Stimulated activated effector memory CD8-positive, alpha-beta T cell treated with anti-CD3 and anti-CD28 coated beads, Interleukin-12 subunit alpha, Interleukin-12 subunit beta, amount 100 ng/mL, for 72 hours (primary cell): ENCODE data around the gene SRP68.
"Not testable (repeated sequence)": the region's sequence is repeated elsewhere in the genome, so short reads cannot be mapped to it uniquely, and the experiment has no call there.

Experiments
- ATAC-seq: fragments of 150-1000 bp; cut with Tn5 transposase; 2 replicates; pipeline ENCODE4 v1.10.0; 2021
- DNase-seq, 2 donors: peaks; one replicate each; pipeline ENCODE4 v3.0.0; 2021 to 2022; ENCODE audit warnings: low spot score in 2 of 2
- H3K27ac Mint-ChIP-seq: one replicate; pipeline ENCODE4 v1.8.0; 2022; ENCODE audit warnings: mild to moderate bottlenecking, mixed read lengths
- H3K36me3 Mint-ChIP-seq: one replicate; pipeline ENCODE4 v1.8.0; 2022; ENCODE audit warnings: mild to moderate bottlenecking, mixed read lengths
- H3K4me1 Mint-ChIP-seq: one replicate; pipeline ENCODE4 v1.8.0; 2022; ENCODE audit warnings: mixed read lengths
- H3K4me3 Mint-ChIP-seq: one replicate; pipeline ENCODE4 v1.8.0; 2022; ENCODE audit warnings: mild to moderate bottlenecking, mixed read lengths
- H3K9me3 Mint-ChIP-seq: one replicate; pipeline ENCODE4 v1.8.0; 2022; ENCODE audit warnings: mixed read lengths

SRP68 gene

DNA sequence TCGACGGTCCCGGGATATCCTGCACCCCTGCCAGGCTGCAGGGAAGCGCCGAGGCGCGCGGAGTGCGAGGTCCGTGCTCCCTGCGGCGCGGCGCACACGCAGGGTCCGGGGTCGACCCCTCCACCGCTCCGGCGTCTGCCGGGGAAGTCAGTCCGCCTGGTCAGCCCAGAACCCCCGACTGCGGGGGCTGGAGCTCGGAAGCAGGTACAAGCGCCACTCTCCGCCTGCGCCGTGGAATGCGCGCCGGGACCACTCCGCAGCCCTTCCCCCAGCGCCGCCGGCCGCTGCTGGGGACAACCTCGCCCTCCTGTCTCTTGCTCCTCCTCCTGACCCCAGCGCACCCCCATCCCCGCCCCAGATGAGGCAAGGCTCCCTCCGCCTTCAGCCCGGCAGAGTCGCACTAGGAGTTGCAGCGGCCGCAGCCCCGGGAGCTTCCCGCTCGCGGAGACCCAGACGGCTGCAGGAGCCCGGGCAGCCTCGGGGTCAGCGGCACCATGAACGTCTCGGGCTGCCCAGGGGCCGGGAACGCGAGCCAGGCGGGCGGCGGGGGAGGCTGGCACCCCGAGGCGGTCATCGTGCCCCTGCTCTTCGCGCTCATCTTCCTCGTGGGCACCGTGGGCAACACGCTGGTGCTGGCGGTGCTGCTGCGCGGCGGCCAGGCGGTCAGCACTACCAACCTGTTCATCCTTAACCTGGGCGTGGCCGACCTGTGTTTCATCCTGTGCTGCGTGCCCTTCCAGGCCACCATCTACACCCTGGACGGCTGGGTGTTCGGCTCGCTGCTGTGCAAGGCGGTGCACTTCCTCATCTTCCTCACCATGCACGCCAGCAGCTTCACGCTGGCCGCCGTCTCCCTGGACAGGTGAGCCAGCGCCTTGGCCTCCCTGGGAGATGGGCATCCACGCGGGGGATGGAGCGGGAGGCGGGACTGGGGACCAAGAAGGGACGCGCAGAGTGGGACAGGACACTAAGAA lies 2.4 kb upstream of the SRP68 start, which contains the start of gene GALR2:
Gene GALR2 (plus strand): TSS at position 392 of the 974 bp plus-strand sequence. CDS start 103 bp downstream, at position 495.
- Mint-ChIP-seq H3K36me3 (peaks cover 27% of the 10 kb centered on the region), H3K4me3 (peak within 1 kb of the TSS; percentile 68), H3K9me3 (no peaks in the 10 kb centered on the region), H3K27ac (no peak within 1 kb of the TSS), H3K4me1 (peaks cover 40% of the 10 kb centered on the region)
- no peak for DNase-seq
- no peak for ATAC-seq

DNA sequence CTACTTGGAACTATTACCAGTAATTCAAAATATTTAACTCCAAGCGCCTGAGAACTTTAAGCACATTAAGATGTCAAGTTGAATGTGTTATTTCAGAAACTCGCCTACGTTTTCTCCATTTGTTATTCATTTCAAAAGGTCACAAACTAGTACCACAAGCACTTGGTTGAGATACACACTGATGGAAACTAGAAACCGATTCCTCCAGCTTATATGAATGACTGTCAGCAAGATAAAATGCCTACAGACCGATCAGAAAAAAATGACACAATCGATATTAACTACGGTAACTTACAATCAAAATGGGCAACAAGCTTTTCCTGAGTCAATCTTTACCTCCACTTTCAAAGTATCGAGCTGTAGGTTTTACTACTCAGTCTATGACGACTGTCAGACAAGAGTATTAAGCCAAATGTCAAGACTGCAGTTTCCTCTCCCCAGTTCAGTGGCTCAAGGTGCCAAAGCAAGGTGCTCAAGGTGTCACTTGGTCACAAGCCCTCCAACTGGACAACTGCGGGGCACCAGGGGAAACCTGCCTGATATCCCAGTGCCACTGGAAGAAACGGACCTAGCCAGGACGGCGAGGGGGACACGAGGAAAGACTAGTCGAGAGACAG lies 678 bp downstream of the SRP68 start:
- H3K4me1 Mint-ChIP-seq: peaks cover 26% of the 10 kb centered on the region
- H3K27ac Mint-ChIP-seq: peak overlapping the region; percentile 99
- peaks cover 57% of the 10 kb centered on the region for H3K36me3 Mint-ChIP-seq
- no peaks in the 10 kb centered on the region for H3K9me3 Mint-ChIP-seq
- DNase-seq: peak; percentile 31 to 76
- peak overlapping the region; percentile 96 for H3K4me3 Mint-ChIP-seq
- peak; percentile 82 for ATAC-seq

DNA sequence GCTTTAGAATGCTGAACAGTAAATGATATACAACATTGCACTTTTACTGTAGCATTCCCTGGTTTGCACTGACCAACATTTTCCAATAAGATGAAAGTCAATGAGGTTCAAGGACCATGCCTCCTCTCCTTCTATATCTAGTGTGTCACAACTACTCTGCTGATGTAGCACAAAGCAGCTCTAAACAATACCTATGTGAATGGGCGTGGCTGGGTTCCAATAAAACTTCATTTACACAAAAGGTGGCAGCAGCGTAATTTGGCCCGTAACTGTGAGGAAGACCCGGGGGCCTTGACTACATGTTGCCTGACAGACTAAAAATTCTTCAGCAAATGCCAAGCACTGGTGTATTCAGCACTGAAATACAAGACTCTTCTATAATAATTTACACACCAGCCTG lies 6.5 kb downstream of the SRP68 start:
- DNase-seq (no peak), ATAC-seq (no peak)
- H3K4me1 Mint-ChIP-seq: peaks cover 31% of the 10 kb centered on the region
- H3K4me3 Mint-ChIP-seq: no peak overlapping the region
- H3K27ac Mint-ChIP-seq: peak overlapping the region; percentile 23
- H3K36me3 Mint-ChIP-seq: peaks cover 100% of the 10 kb centered on the region
- no peaks in the 10 kb centered on the region for H3K9me3 Mint-ChIP-seq

DNA sequence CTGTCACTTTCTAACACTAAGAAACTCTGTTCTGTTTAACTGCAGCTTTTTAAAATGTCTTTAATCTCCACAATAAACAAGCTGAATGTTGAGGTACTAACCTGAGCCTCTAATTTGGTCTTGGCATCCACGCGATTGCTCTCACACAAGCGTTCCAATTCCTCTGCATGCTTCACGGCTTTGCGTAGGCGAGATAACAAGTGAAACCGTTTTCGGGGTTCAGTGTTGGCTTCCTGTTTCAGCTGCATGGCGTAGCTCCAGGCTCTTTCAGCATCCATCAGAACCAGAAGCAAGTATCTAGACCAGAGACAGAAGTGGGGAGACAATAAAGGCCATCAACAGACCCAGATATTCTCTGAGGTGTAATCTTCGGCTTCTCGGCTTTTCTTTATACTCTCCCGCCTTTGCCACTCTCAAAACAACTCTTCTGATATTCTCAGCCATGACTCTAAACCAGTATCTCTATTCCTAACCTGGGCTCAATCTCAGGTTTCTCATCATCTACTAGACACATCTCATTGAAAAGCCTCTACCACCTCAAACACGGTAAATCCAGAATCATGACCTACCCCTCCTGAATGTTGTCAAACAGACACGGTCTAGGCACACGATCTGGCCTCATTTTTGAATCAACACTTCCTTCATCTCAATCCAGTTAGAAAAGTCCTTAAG lies 8.3 kb downstream of the SRP68 start:
- peak overlapping the region; percentile 17 for H3K4me3 Mint-ChIP-seq
- H3K9me3 Mint-ChIP-seq: no peaks in the 10 kb centered on the region
- H3K27ac Mint-ChIP-seq: peak overlapping the region; percentile 14
- peaks cover 100% of the 10 kb centered on the region for H3K36me3 Mint-ChIP-seq
- H3K4me1 Mint-ChIP-seq: peaks cover 21% of the 10 kb centered on the region
- peak in 1 of 2 donors; percentile 69 for DNase-seq
- peak; percentile 81 for ATAC-seq

DNA sequence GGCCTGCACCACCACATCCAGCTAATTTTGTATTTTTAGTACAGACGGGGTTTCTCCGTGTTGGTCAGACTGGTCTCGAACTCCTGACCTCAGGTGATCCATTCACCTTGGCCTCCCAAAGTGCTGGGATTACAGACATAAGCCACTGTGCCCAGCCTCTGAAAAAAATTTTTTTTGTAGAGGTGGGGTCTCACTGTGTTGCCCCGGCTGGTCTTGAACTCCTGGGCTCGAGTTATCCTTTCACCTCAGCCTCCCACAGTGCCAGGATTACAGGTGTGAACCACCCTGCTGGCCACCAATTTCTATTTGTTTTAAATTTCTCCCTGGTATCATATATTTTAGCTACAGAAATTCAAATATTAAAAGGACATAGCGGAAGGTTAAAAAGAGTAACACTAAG lies 14.1 kb downstream of the SRP68 start:
- Mint-ChIP-seq H3K36me3 (peaks cover 100% of the 10 kb centered on the region), H3K27ac (peak overlapping the region; percentile 45)
- H3K4me1 Mint-ChIP-seq, H3K9me3 Mint-ChIP-seq, ATAC-seq, DNase-seq, H3K4me3 Mint-ChIP-seq: not testable (repeated sequence)

DNA sequence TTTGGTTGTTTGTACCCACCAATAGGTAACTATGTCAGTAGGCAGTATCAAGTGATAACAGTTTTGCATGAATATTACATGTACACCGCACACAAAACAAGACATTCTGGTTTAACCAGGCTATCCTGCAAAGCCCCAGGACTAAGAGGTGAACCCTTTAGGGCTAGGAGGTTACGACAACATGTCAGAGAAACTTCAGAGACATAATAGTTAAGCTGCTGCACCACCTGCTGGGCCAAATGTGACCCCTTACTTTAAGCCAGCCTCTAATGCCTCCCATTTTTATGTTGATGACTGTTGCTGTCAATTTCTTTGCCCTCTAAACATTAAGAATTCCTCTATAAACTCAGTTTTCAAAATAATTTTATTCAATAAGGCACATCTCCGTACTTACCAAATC lies 15.4 kb downstream of the SRP68 start:
- peaks cover 10% of the 10 kb centered on the region for H3K4me1 Mint-ChIP-seq
- no peak overlapping the region for H3K27ac Mint-ChIP-seq
- no peak for ATAC-seq
- H3K36me3 Mint-ChIP-seq: peaks cover 100% of the 10 kb centered on the region
- H3K9me3 Mint-ChIP-seq: no peaks in the 10 kb centered on the region
- DNase-seq: no peak
- H3K4me3 Mint-ChIP-seq: no peak overlapping the region

DNA sequence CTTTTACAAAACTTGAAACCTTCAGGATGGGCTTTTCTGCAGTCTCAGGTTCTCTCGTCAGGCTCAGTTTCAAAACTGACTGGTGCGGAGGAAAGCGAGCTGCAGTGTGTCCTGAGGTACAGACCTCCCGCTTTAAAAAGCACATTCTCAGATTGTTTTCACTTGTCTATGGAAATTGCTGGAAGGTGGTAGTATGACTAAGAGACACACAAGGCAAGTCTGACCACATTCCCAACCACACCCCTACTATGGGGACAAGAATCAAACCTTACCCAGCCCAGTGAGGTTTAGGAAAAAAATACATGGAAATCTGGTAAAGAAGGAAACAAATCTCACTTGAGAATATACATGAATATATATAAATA lies 18.2 kb downstream of the SRP68 start:
- peaks cover 21% of the 10 kb centered on the region for H3K4me1 Mint-ChIP-seq
- H3K4me3 Mint-ChIP-seq: no peak overlapping the region
- peaks cover 100% of the 10 kb centered on the region for H3K36me3 Mint-ChIP-seq
- no peak overlapping the region for H3K27ac Mint-ChIP-seq
- H3K9me3 Mint-ChIP-seq: no peaks in the 10 kb centered on the region
- DNase-seq (no peak), ATAC-seq (no peak)

DNA sequence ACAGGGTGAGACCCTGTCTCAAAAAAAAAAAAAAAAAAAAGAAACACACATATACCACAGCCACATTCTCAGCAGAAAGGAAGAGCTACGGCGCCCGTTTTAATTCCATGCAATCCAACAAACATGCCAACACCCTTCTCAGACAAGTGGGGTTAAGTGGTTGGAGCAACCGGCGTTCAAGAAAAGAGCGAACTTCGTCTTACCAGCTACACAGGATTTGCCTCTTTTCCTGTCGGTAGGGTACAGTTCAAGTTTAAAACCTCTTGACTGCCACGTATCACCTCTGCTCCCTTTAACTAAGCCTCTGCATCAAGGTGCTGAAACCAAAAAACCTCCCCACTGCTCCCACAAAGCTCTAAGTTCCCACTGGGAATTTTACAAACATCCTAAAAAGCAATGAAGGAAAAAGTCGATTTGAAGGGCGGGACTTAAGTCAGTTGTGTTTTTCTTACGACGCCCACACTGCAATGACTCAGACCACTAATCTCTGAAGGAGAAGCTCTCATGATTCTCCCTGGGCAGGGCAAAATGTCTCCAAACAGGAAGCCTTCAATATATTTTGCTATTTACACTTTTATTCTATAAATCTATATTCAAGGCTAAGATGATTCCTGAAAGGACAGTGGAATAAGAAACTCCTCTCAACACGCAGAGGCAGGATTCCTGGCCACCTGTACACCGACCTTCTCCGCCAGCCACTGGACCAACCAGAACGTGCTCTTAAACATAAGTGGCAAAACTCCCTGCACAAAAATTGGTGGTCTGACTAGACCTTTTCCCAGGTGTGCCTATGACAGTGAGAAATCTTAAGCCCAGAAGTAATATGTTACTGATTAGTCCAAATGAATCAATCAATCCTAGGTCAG lies 18.8 kb downstream of the SRP68 start:
- no peak overlapping the region for H3K27ac Mint-ChIP-seq
- H3K9me3 Mint-ChIP-seq: no peaks in the 10 kb centered on the region
- H3K36me3 Mint-ChIP-seq: peaks cover 100% of the 10 kb centered on the region
- H3K4me1 Mint-ChIP-seq: peaks cover 23% of the 10 kb centered on the region
- ATAC-seq: peak; percentile 58
- no peak for DNase-seq
- H3K4me3 Mint-ChIP-seq: no peak overlapping the region

DNA sequence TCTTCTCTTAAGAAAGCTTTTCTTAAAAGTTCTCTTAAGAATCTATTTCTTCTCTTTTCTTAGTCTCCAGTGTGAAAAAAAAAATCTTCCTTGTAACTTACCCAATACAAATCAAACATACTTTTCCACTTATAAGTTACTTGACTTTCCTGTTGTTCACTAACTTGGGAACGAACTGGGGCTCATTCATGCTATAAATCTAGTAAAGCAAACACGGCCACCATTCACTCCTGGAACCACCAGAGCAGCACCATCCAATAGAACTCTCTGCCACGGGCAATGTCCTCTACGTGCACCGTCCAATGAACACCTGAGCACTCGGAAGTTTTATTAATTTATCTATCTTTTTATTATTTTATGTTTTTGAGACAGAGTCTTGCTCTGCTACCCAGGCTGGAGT lies 20.8 kb downstream of the SRP68 start:
- Mint-ChIP-seq H3K9me3 (no peaks in the 10 kb centered on the region), H3K36me3 (peaks cover 100% of the 10 kb centered on the region), H3K4me3 (no peak overlapping the region), H3K4me1 (peaks cover 23% of the 10 kb centered on the region), H3K27ac (no peak overlapping the region)
- ATAC-seq (no peak), DNase-seq (no peak)

DNA sequence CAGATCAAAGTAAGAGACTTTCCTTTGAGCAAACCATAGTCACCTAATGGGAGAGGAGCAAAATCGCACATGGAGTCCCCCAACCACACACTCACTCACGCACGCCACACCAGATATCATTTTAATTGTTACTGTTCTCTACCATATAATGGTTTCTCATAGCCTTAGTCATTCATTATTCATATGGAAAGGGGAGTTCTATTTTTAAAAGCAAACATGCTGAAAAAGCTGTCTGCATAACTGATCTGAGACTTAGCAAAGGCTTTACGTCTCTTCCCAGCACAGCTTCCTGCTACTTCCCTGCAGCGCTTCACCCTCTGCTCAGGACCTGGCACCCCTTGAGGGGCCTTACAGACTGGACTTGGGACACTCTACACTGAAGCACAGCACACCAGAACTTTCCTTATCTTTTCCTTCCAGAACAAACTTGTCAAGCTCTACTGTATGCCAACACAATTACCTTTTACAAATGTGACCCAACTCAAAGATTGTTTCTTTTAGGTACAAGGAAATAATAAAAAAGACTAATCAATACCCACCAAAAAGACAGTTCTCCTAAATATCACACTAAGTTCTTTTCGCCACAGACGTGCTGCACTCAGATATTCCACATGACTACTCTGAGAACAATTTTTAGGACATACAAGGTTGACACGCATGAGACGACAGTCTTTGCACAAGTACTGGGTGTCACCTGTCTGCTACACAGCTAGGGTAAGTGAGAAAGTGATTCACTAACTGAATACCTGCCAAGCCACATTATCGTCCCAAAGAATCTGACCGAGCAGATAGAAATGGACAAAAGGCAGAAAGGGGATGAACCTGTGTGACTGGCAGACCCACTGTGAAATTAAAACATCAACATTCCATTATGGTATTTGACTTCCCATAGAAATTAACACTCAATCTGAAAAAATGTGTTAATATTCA lies 21.5 kb downstream of the SRP68 start:
- Mint-ChIP-seq H3K36me3 (peaks cover 100% of the 10 kb centered on the region), H3K27ac (peak overlapping the region; percentile 50), H3K9me3 (no peaks in the 10 kb centered on the region), H3K4me1 (peaks cover 23% of the 10 kb centered on the region), H3K4me3 (no peak overlapping the region)
- ATAC-seq (no peak), DNase-seq (no peak)

DNA sequence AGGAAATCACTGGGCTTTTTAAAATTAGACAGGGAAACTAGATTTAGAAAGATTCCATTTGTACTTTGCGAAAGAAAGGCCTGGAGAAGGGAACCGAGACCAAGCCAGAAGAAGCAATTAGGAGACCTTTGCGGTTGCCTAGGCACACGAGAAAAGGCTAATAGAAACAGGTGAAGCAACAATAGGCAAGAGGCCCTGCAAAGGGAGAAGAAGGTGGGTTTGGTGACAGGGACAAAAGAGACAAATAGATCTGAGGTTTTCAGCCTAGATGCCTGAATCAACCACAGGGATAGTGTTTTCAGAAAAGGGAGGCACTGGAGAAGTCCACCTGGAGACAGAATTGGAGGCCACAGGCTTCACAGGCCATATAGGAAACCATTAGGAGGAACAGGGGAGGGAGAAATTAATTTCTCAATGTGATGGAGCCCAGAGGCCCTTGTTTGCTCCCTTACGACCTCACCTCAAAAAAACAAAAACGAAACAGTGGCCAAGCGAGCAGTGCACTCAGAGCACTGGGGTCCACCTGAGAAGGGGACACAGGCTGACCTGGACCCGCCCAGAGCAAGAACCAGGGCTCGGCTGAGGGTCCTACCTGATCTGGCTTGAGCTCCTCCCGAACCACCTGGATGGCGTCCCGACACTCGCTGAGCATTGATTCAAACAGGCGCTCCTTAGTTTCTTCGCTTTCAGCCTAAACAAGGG lies 22.3 kb downstream of the SRP68 start:
- H3K4me1 Mint-ChIP-seq: peaks cover 23% of the 10 kb centered on the region
- ATAC-seq (no peak), DNase-seq (no peak)
- H3K27ac Mint-ChIP-seq: peak overlapping the region; percentile 75
- H3K9me3 Mint-ChIP-seq: no peaks in the 10 kb centered on the region
- peaks cover 100% of the 10 kb centered on the region for H3K36me3 Mint-ChIP-seq
- H3K4me3 Mint-ChIP-seq: no peak overlapping the region

DNA sequence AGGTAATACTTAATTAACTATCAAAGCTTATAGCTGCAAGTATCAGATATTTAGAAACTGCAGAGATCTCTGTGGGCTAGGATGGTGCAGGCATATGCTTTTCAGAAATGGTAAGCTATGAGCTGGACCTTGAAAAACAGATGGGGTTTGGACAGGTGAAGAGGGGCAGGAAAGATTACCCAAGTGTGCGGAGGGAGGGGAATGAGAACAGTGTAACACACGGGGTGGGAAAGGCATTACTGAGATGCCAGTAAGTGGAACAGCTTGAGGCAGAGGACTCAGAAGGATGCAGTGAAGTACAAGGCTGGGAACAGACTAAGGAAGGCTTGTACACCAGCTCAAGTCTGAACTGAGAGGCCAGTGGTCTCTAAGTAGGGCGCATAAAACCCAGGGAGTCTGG lies 23.1 kb downstream of the SRP68 start:
- Mint-ChIP-seq H3K4me3 (no peak overlapping the region), H3K4me1 (peaks cover 23% of the 10 kb centered on the region), H3K36me3 (peaks cover 100% of the 10 kb centered on the region), H3K27ac (peak overlapping the region; percentile 75), H3K9me3 (no peaks in the 10 kb centered on the region)
- ATAC-seq: no peak
- DNase-seq: no peak

DNA sequence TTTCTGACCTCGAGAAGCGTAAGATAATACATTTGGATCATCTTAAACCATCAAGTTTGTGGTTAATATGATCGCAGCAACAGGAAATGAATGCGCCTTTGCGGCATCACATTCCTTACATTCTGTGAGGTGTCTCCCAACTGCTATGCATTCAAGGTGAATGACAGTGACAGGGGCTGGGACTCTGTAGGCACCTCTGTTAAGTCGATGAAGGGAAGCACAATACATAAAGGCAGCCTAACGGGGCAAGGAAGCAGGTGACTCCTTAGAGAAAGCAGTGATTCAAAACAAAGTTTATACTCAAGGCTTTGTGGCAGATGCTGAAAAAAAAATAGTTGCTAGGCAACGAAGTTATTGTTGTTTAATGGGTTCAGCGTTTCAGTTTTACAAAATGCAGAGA lies 23.6 kb downstream of the SRP68 start:
- H3K4me1 Mint-ChIP-seq: peaks cover 19% of the 10 kb centered on the region
- DNase-seq (no peak), ATAC-seq (no peak)
- H3K27ac Mint-ChIP-seq: peak overlapping the region; percentile 75
- no peaks in the 10 kb centered on the region for H3K9me3 Mint-ChIP-seq
- H3K36me3 Mint-ChIP-seq: peaks cover 100% of the 10 kb centered on the region
- H3K4me3 Mint-ChIP-seq: no peak overlapping the region
